DND-41 (cell line): ENCODE data around the gene GALK2.

Experiments
- CTCF ChIP-seq: IDR thresholded peaks from 2 replicates; pipeline ENCODE4 v1.5.1; 2012; ENCODE audit warnings: borderline replicate concordance, low read length, moderate library complexity, mild to moderate bottlenecking; ENCODE audit not compliant: poor library complexity, severe bottlenecking; ENCODE audit errors: extremely low read depth
- EZH2 ChIP-seq: IDR thresholded peaks from 3 replicates; pipeline ENCODE4 v1.6.1; 2012; ENCODE audit warnings: borderline replicate concordance, low read depth, mild to moderate bottlenecking, moderate library complexity, low read length, inconsistent platforms; ENCODE audit not compliant: severe bottlenecking

GRCh38 chr15:49239105-49239504 lies 69.1 kb downstream of the GALK2 start:
- TF ChIP-seq CTCF (no peak), EZH2 (no peak)
